ENCODE results near the gene LSP1. TPM values are rescaled to one million over a fixed set of nuclear protein-coding genes. Genes with fewer than 3 reads are reported as not detected.

Gene LSP1
- total RNA-seq, 1 donor from 2014 or later: not detected

DNA sequence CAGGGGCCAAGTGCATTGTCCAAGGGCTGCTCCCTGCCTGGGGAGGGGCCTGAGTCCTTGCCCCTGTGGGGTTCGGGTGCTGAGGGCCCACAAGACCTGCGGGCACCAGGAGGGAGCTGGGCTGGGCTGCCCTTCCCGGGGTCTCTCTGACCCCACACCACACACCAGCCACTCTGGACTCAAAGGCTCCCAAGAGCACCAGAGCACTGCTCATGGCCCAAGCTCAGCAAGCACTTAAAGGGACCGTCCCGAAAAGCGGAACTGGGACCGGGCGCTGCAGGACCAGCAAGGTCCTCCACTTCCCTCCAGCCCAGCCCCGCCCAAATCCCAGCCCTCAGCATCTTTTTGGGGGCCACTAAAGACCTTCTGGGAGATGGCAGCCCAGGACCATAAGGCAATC lies 5.3 kb downstream of the LSP1 start:
- Mint-ChIP-seq H3K27me3 (peaks cover 3% of the 10 kb centered on the region), H3K27ac (no peak overlapping the region), H3K4me1 (ENCODE audit: low read depth) (no peaks in the 10 kb centered on the region), H3K4me3 (ENCODE audit: low read depth) (no peak overlapping the region), H3K36me3 (ENCODE audit: insufficient read depth) (no peaks in the 10 kb centered on the region), H3K9me3 (ENCODE audit: low read depth) (no peaks in the 10 kb centered on the region)
- TF ChIP-seq CTCF (IDR thresholded peaks at IDR 0.05; ENCODE audit: unreplicated experiment): no peak
- no peak for DNase-seq (ENCODE audit: low spot score, unreplicated experiment)

DNA sequence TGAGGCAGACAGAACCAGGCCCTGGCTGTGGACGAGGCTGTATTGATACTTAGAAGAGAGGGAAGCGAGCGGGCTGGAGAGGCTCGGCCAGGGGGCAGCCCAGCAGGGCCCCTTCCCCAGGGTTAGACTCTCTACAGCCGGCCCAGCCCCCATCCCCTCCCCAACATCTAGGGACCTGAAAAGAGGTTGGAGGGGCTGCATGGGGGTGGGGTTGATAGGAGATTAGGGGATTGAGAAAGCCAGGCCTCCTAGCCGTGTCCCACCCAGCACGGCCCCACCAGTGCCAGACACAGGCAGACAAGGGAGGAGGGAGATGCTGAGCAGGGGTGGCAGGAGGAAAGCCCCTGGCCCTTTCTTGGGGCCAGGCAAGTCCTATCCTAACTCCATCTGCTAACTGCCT lies 5.7 kb downstream of the LSP1 start:
- TF ChIP-seq CTCF (IDR thresholded peaks at IDR 0.05; ENCODE audit: unreplicated experiment): no peak

DNA sequence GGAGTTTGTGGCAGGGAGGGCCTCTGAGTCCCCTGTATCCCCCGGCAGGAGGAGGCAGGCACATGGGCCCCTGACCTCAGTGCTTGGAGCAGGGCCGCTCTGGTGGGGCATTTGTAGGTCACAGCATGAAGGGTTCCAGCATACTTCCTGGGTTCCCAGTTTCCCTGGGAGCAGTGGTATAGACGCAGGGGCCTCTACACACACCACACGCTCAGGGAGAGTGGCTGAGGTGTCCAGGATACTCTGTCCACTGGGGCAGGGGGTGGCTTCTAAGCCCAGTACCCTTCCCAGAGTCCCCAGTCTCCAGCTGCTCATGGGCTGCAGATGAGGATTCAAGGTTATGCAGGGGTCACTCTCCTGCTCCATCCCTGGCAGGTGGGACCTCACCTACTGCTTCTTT lies 6.1 kb downstream of the LSP1 start:
- H3K9me3 Mint-ChIP-seq (ENCODE audit: low read depth): no peaks in the 10 kb centered on the region
- peaks cover 3% of the 10 kb centered on the region for H3K27me3 Mint-ChIP-seq
- H3K4me1 Mint-ChIP-seq (ENCODE audit: low read depth): no peaks in the 10 kb centered on the region
- DNase-seq (ENCODE audit: low spot score, unreplicated experiment): no peak
- peak overlapping the region; percentile 46 for H3K27ac Mint-ChIP-seq
- no peaks in the 10 kb centered on the region for H3K36me3 Mint-ChIP-seq (ENCODE audit: insufficient read depth)
- H3K4me3 Mint-ChIP-seq (ENCODE audit: low read depth): no peak overlapping the region
- TF ChIP-seq CTCF (IDR thresholded peaks at IDR 0.05; ENCODE audit: unreplicated experiment): no peak

More for the DNA sequence above, 5.7 kb downstream of the LSP1 start:
- no peak overlapping the region for H3K4me3 Mint-ChIP-seq (ENCODE audit: low read depth)
- peaks cover 3% of the 10 kb centered on the region for H3K27me3 Mint-ChIP-seq
- no peaks in the 10 kb centered on the region for H3K9me3 Mint-ChIP-seq (ENCODE audit: low read depth)
- peak overlapping the region; percentile 46 for H3K27ac Mint-ChIP-seq
- DNase-seq (ENCODE audit: low spot score, unreplicated experiment): no peak
- no peaks in the 10 kb centered on the region for H3K36me3 Mint-ChIP-seq (ENCODE audit: insufficient read depth)
- H3K4me1 Mint-ChIP-seq (ENCODE audit: low read depth): no peaks in the 10 kb centered on the region

DNA sequence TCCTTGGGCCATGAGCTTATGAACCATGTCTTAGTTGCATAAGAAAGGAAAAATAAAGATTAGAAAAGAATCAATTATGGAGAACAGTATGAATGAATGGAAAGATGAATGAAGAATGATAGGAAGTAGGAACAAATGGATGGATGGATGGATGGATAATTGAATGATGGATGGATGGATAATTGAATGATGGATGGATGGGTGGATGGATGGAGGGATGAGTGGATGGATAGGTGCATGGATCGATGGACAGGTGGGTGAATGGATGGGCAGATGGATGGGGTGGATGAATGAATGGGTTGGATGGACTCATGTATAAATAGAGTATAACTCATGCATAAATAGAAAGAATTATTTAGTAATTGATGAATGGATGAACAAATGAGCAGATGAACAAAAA lies 7.2 kb downstream of the LSP1 start:
- Mint-ChIP-seq H3K27me3 (peaks cover 3% of the 10 kb centered on the region), H3K9me3 (ENCODE audit: low read depth) (no peaks in the 10 kb centered on the region), H3K4me1 (ENCODE audit: low read depth) (no peaks in the 10 kb centered on the region), H3K27ac (no peak overlapping the region), H3K36me3 (ENCODE audit: insufficient read depth) (no peaks in the 10 kb centered on the region), H3K4me3 (ENCODE audit: low read depth) (no peak overlapping the region)
- no peak for DNase-seq (ENCODE audit: low spot score, unreplicated experiment)
- no peak for TF ChIP-seq CTCF (IDR thresholded peaks at IDR 0.05; ENCODE audit: unreplicated experiment)

GRCh38 chr11:1861435-1862411 lies 8.8 kb downstream of the LSP1 start:
- H3K4me3 Mint-ChIP-seq (ENCODE audit: low read depth): no peak overlapping the region
- no peak for DNase-seq (ENCODE audit: low spot score, unreplicated experiment)
- no peak overlapping the region for H3K27ac Mint-ChIP-seq
- no peaks in the 10 kb centered on the region for H3K4me1 Mint-ChIP-seq (ENCODE audit: low read depth)
- H3K9me3 Mint-ChIP-seq (ENCODE audit: low read depth): no peaks in the 10 kb centered on the region
- TF ChIP-seq CTCF (IDR thresholded peaks at IDR 0.05; ENCODE audit: unreplicated experiment): no peak
- no peaks in the 10 kb centered on the region for H3K36me3 Mint-ChIP-seq (ENCODE audit: insufficient read depth)
- peaks cover 6% of the 10 kb centered on the region for H3K27me3 Mint-ChIP-seq

All from progenitor cell of endocrine pancreas (in vitro differentiated cells).